RWPE1 (cell line): ENCODE results near the gene RIMOC1.
A peak's percentile ranks its signal among the peaks of the same experiment; 100 is the strongest.

Source experiments
- CTCF ChIA-PET: fragments of 350-600 bp; sonication (Branson Sonifier 250); formaldehyde crosslinking; extraction: SDS; loops from one replicate; lab custom pipeline; 2021; lab: Yijun Ruan, JAX
- POLR2A ChIA-PET: fragments of 400-600 bp; formaldehyde crosslinking; extraction: SDS; loops from one replicate; lab custom pipeline; 2020; ENCODE audit warnings: antibody characterized with exemption; ENCODE audit not compliant: low non-redundant PET; lab: Yijun Ruan, JAX
- DNase-seq: peaks from one replicate; pipeline ENCODE4 v3.0.0; 2012; ENCODE audit warnings: low spot score
- H3K27ac ChIP-seq: fragments of 450-650 bp; 2 replicates; pipeline ENCODE4 v1.5.1; 2017
- CTCF ChIP-seq: fragments of 450-650 bp; conservative IDR thresholded peaks from 2 replicates; pipeline ENCODE4 v1.5.1; 2017; ENCODE audit warnings: low read depth, mild to moderate bottlenecking

RIMOC1 gene

GRCh38 chr5:41903892-41904799, at the start of gene RIMOC1:
TSS of gene RIMOC1 (plus strand) at chr5:41904344. CDS start at chr5:41904368, 24 bp downstream.
- CTCF ChIA-PET: interaction anchor here (0.5 to 1.1 kb wide), 3 partner anchors 40 to 634 kb away, joined by 3 read pairs; no protein-coding TSS in a partner anchor
- TF ChIP-seq CTCF: no peak
- peak; percentile 99 for DNase-seq
- peak within 1 kb of the TSS; percentile 78 for H3K27ac ChIP-seq
- POLR2A ChIA-PET: interaction anchor here (0.6 to 1.8 kb wide), 4 partner anchors 21 to 37 kb away, joined by 3 to 7 read pairs (median 4); partner anchors contain the start of genes FBXO4 and OXCT1

GRCh38 chr5:41856644-41857491, 47.3 kb upstream of the RIMOC1 start:
- TF ChIP-seq CTCF: peak; percentile 87
- no peak overlapping the region for H3K27ac ChIP-seq
- DNase-seq: peak; percentile 65
- ChIA-PET CTCF (interaction anchor here (0.5 to 2.7 kb wide), 9 partner anchors 8 to 787 kb away, joined by 3 to 19 read pairs (median 3); no protein-coding TSS in a partner anchor), POLR2A (interaction anchor here (0.6 kb wide), 1 partner anchor 187 kb away, joined by 4 read pairs; no protein-coding TSS in a partner anchor)

- DNase-seq: no peak
- POLR2A ChIA-PET: no interaction called here
- CTCF ChIA-PET: interaction anchor here (0.9 to 2.7 kb wide), 3 partner anchors 46 to 199 kb away, joined by 3 to 19 read pairs (median 3); partner anchors contain the start of genes FBXO4 and RIMOC1
- TF ChIP-seq CTCF: no peak
- H3K27ac ChIP-seq: no peak overlapping the region
Observed at GRCh38 chr5:41857989-41858388, 46.2 kb upstream of the RIMOC1 start.

GRCh38 chr5:41858890-41859289, 45.3 kb upstream of the RIMOC1 start:
- POLR2A ChIA-PET: no interaction called here
- CTCF ChIA-PET: interaction anchor here (1.2 kb wide), 1 partner anchor 66 kb away, joined by 3 read pairs; the partner anchor contains the start of gene FBXO4

GRCh38 chr5:41863871-41864486, 40.2 kb upstream of the RIMOC1 start:
- no peak for DNase-seq
- POLR2A ChIA-PET: no interaction called here
- CTCF ChIA-PET: interaction anchor here (0.8 kb wide), 1 partner anchor 40 kb away, joined by 3 read pairs; the partner anchor contains the start of gene RIMOC1
- TF ChIP-seq CTCF: no peak
- no peak overlapping the region for H3K27ac ChIP-seq

More at GRCh38 chr5:41858890-41859289, 45.3 kb upstream of the RIMOC1 start:
- no peak overlapping the region for H3K27ac ChIP-seq
- no peak for DNase-seq
- TF ChIP-seq CTCF: no peak
